GM12873 (cell line): Measurements from ENCODE around the gene LRCH3.

Source experiments
- CTCF ChIP-seq: IDR thresholded peaks from 2 replicates; pipeline ENCODE4 v1.5.1; 2012; ENCODE audit warnings: low read depth, mild to moderate bottlenecking, moderate library complexity, low read length, control low read depth; ENCODE audit not compliant: insufficient read depth; ENCODE audit errors: missing control alignments

Gene LRCH3

GRCh38 chr3:197906023-197906849 lies 115.2 kb downstream of the LRCH3 start:
- peak; percentile 95 for TF ChIP-seq CTCF

DNA sequence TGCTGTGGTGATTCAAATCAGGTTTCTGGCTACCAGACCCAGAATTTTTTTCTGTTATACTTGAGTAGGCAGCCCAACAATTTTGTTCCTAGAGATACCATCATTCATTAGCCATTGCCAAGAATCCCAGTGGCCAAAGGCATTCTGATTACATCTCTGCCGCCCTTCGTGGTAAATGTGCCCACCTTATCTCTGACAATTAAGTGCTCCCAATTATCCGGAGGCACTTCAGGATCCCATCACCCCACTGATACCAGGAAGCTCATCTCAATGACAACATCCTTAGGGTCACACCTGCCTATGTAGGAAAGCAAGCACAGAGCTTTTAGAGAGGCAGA lies 115.8 kb downstream of the LRCH3 start:
- no peak for TF ChIP-seq CTCF

DNA sequence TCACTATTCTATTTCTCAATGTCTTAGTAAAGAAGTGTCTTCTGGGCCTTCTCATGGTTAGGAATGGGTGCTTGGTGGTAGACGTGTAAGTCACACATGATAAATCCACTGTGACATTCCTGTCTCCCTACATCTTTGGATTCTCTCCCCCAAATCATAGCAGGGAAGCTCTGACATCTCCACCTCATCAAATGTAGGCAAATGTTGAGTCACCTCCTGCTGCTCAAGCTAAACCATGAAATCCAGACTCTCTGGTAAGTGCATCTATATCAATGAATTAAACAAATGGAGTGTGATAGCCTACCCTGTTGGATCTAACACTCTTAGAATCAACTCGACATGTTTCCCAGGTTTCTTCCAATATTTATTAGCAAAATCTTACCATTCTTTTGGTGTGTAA lies 116.1 kb downstream of the LRCH3 start:
- no peak for TF ChIP-seq CTCF

DNA sequence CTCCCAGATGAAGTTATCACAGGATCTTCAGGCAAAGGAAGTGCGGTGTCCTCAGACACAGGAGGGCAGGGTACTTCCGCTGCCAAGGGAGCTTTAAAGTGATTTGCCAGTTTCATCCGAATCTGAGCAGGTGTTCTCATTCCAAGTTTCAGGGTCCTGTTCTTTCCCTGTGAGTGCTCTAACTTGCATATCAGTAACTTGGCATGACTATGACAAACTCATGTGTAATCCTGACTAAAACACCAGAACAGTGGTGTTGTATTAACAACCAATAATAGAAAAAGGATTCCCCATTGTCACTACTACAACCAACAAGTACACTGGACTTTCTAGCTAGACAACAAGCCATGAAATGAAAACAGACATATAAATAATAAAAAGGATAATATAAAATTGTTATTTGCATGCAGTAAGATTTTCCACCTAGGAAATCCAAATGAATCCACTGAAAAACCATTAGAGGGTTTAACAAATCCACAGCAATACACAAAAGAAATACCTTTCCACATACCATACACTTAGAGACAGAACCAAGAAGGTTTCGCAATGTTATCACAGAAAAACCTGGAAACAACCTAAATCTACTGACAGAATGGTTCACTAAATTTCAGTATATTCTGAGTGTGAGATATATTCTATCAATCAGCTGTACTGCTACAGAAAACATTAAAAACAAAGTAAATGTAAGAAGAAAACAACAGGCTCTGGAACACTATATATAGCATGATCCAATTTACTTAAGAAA lies 118.1 kb downstream of the LRCH3 start:
- no peak for TF ChIP-seq CTCF

DNA sequence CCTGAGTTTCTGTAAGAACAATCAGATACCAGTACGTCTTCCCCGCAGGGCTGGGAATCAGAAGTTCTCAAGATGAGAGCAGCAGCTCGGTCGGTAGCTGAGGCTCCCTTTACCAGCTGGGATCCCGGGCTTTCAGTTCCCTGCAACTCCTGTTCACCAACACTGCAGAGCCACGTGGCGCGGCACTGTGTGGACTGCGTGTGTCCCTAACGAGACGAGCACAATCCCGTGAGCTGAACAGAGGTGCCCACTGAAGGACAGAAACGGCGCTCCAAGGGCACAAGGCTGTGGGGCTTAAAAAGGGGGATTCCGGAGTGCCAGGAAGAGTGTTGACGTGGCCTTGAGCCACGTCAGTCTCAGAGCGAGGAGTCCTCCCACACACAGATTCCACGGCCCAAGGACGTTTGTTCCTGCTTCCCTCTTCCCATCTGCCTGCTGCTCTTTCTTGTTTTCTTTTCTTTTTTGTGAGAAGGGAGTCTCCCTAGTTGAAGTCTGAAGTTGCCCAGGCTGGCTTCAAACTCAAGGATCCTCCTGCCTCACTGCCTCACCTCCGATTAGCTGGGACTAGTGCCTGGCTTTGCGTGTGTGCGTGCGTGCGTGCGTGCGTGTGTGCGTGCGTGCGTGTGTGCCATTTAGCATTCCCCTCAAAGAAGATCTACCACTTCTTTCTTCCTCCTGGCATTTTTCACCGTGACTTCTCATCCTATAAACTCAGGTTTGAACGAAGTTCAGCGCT lies 121.9 kb downstream of the LRCH3 start:
- no peak for TF ChIP-seq CTCF

DNA sequence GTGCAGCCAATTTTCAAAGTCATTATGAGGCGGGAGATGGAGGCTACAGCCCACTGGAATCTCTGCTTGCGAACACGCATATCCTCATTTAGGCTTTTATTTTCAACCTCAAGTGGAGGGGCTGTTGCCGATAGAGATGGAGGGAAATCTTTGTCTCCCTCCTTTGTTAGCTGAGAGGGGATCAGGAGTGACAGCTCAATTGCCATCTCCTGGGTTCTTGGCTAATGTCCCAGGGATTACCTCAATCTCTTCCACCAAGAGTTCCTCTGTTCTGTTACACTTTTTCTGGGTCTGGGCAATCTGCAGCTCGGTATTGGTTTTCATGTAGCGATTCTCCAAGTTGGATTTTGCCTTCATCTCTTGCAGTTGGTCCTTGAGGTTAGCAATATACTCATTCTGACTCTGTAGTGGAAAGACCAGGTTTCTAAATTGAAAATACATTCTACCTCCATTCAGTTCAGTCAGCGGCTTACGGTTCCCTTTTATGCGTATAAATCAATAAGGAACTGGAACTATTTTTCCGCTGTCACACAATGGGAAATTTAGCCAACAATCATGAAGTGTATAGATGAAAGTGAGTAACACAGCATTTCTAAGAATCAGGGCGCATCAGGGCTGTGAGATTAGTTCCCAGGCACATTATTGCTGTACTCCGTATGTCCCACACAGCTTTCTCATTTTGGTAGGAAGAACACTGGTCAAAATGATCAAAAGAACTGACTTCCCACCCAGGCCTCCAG lies 122.8 kb downstream of the LRCH3 start:
- TF ChIP-seq CTCF = no peak
